HepG2 (cell line): ENCODE measurements around the gene SPNS3. TPM values are rescaled to one million over a fixed set of nuclear protein-coding genes. Genes with fewer than 3 reads are reported as not detected.

Experiments used
- JARID2 ChIP-seq: sonication (generic); formaldehyde crosslinking; IDR thresholded peaks from 2 replicates; pipeline ENCODE4 v1.8.1; 2023; ENCODE audit warnings: missing genetic modification reagents, inconsistent platforms; ENCODE audit not compliant: insufficient replicate concordance
- JUN ChIP-seq: sonication (generic); formaldehyde crosslinking; IDR thresholded peaks from 2 replicates; pipeline ENCODE4 v1.4.0; 2020; ENCODE audit warnings: mild to moderate bottlenecking, missing genetic modification reagents
- MAZ ChIP-seq, 2 experiments: sonication (generic) in 1 of 2; formaldehyde crosslinking in 1 of 2; IDR thresholded peaks; 2 replicates each; pipeline versions ENCODE4 v1.5.0 to v1.6.1; 2012 to 2020; ENCODE audit warnings: low read depth in 2 of 2, mild to moderate bottlenecking in 2 of 2, borderline replicate concordance in 1 of 2, improper control_type of control experiment in 1 of 2, low read length in 1 of 2, missing genetic modification reagents in 1 of 2, moderate library complexity in 1 of 2
- PITX1 ChIP-seq: sonication (generic); formaldehyde crosslinking; IDR thresholded peaks from 2 replicates; pipeline ENCODE4 v1.5.1; 2020; ENCODE audit warnings: mild to moderate bottlenecking, missing genetic modification reagents
- RCOR2 ChIP-seq: IDR thresholded peaks from 2 replicates; pipeline ENCODE4 v1.6.1; 2016; ENCODE audit warnings: missing biosample characterization, missing genetic modification reagents
- ZFY ChIP-seq: sonication (generic); formaldehyde crosslinking; IDR thresholded peaks from 2 replicates; pipeline ENCODE4 v1.4.0; 2020; ENCODE audit warnings: missing genetic modification reagents
- ZNF160 ChIP-seq: sonication (generic); formaldehyde crosslinking; IDR thresholded peaks from 2 replicates; pipeline ENCODE4 v1.8.0; 2022; ENCODE audit warnings: mild to moderate bottlenecking, inconsistent platforms, missing genetic modification reagents
- ZNF180 ChIP-seq: sonication (generic); formaldehyde crosslinking; IDR thresholded peaks from 2 replicates; pipeline ENCODE4 v1.4.0; 2020; ENCODE audit warnings: low read depth, missing genetic modification reagents, borderline replicate concordance
- ZNF766 ChIP-seq: sonication (generic); formaldehyde crosslinking; IDR thresholded peaks from 2 replicates; pipeline ENCODE4 v1.5.0; 2020; ENCODE audit warnings: missing genetic modification reagents, borderline replicate concordance
- ZNF879 ChIP-seq: sonication (generic); formaldehyde crosslinking; IDR thresholded peaks from 2 replicates; pipeline ENCODE4 v1.8.1; 2023; ENCODE audit warnings: missing genetic modification reagents
- ZSCAN9 ChIP-seq: IDR thresholded peaks from 2 replicates; pipeline ENCODE4 v1.6.1; 2016; ENCODE audit warnings: borderline replicate concordance
- polyA plus RNA-seq, 8 experiments: library from polyadenylated mRNA; depleted of rRNA in 3 of 8; stranded (reverse) in 7 of 8; unstranded in 1 of 8; fragments of >200 nt; fragmentation: Illumina TruSeq in 4 of 8; extraction: Trizol in 4 of 8; gene quantifications; 2 replicates each; pipeline versions ENCODE4 v1.2.1 to v1.2.3, GENCODE V29; 2011 to 2016; ENCODE audit warnings: low read depth in 4 of 8, missing spikeins in 1 of 8, mixed read lengths in 1 of 8; ENCODE audit not compliant: insufficient read depth in 1 of 8
- total RNA-seq, 5 experiments: library from RNA; depleted of rRNA; stranded (reverse); fragments of >200 nt; fragmentation: Illumina TruSeq; extraction: Trizol; gene quantifications; 2 replicates each; pipeline ENCODE4 v1.2.3, GENCODE V29; 2016; ENCODE audit warnings: low read depth in 1 of 5
- TF ChIP-seq, protein P1 (sequence below): sonication (generic); formaldehyde crosslinking; IDR thresholded peaks from 2 replicates; pipeline ENCODE4 v1.8.1; 2023; ENCODE audit warnings: mild to moderate bottlenecking, inconsistent platforms, moderate library complexity, missing genetic modification reagents, borderline replicate concordance
- TF ChIP-seq, protein P2 (sequence below): sonication (generic); formaldehyde crosslinking; IDR thresholded peaks from 2 replicates; pipeline ENCODE4 v1.5.1; 2020; ENCODE audit warnings: mild to moderate bottlenecking, moderate library complexity, missing genetic modification reagents
- TF ChIP-seq, protein P3 (sequence below): sonication (generic); formaldehyde crosslinking; IDR thresholded peaks from 2 replicates; pipeline ENCODE4 v1.8.1; 2023; ENCODE audit warnings: mild to moderate bottlenecking, missing genetic modification reagents
- TF ChIP-seq, protein P4 (sequence below): sonication (generic); formaldehyde crosslinking; IDR thresholded peaks from 2 replicates; pipeline ENCODE4 v1.5.1; 2020; ENCODE audit warnings: missing genetic modification reagents, mild to moderate bottlenecking, borderline replicate concordance
- TF ChIP-seq, protein P5 (sequence below): sonication (generic); formaldehyde crosslinking; IDR thresholded peaks from 2 replicates; pipeline ENCODE4 v1.9.0; 2021; ENCODE audit warnings: missing genetic modification reagents, borderline replicate concordance
- TF ChIP-seq, protein P6 (sequence below): sonication (generic); formaldehyde crosslinking; IDR thresholded peaks from 2 replicates; pipeline ENCODE4 v1.9.0; 2021; ENCODE audit warnings: missing genetic modification reagents, mild to moderate bottlenecking, borderline replicate concordance

Gene SPNS3
- total and polyA plus RNA-seq, 2 of the 13 experiments (the other 11 are each of a cell fraction or from before 2014, with no cell fraction given), result not detected

DNA sequence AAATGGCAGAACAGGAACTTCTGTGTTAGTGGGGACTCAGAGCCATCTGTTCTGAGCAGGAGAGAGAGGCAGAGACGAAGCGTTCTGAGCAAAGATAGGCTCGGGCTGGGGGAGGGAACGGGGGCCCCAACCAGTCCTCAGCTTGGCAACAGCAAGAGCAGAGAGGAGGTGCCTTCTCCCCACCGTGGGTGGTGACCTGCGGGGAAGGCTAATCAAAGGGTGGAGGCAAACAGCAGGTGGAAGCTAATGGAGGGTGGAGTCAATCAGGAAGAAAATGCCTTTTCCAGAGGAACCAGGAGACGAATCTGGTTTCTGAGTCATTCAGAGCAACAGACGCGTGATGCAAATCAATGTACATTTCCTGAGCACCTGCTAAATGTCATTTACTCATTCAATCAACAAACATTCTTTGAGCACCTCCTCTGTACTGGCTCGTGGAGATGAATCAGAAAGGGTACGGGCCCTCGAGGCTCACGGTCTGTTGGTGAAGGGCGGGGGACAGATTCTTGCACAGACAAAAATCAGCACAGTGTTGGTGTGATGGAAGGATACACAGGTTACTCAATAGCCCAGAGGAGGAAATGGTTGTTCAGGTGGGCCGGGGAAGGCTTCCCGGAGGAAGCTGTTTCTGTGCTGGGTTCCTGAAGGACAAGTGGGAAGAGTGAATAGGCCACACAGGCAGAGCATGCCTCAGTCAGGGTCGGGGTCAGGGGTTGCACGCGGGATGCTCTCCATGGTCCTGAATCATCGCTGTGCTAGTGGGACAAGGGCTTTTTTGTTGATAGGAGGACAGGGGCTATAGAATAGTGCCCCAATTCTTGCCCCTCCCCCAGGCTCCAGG, 59.2 kb downstream of the SPNS3 start (continued):
- TF ChIP-seq, protein P1, sequence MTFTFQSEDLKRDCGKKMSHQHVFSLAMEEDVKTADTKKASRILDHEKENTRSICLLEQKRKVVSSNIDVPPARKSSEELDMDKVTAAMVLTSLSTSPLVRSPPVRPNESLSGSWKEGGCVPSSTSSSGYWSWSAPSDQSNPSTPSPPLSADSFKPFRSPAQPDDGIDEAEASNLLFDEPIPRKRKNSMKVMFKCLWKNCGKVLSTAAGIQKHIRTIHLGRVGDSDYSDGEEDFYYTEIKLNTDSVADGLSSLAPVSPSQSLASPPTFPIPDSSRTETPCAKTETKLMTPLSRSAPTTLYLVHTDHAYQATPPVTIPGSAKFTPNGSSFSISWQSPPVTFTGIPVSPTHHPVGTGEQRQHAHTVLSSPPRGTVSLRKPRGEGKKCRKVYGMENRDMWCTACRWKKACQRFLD (CRISPR knock-in tag), result no peak
- TF ChIP-seq ZNF766 (CRISPR knock-in tag), result peak; percentile 93; the same call in 1 of the 2 replicates
- no peak for TF ChIP-seq JUN
- TF ChIP-seq, protein P2, sequence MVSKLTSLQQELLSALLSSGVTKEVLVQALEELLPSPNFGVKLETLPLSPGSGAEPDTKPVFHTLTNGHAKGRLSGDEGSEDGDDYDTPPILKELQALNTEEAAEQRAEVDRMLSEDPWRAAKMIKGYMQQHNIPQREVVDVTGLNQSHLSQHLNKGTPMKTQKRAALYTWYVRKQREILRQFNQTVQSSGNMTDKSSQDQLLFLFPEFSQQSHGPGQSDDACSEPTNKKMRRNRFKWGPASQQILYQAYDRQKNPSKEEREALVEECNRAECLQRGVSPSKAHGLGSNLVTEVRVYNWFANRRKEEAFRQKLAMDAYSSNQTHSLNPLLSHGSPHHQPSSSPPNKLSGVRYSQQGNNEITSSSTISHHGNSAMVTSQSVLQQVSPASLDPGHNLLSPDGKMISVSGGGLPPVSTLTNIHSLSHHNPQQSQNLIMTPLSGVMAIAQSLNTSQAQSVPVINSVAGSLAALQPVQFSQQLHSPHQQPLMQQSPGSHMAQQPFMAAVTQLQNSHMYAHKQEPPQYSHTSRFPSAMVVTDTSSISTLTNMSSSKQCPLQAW (CRISPR knock-in tag), result no peak
- TF ChIP-seq ZFY (CRISPR knock-in tag), result peak; percentile 67
- peak; percentile 97 for TF ChIP-seq ZSCAN9 (CRISPR knock-in tag)
- peak; percentile 66; the same call in 1 of the 2 replicates for TF ChIP-seq ZNF879 (CRISPR knock-in tag)
- TF ChIP-seq, protein P3, sequence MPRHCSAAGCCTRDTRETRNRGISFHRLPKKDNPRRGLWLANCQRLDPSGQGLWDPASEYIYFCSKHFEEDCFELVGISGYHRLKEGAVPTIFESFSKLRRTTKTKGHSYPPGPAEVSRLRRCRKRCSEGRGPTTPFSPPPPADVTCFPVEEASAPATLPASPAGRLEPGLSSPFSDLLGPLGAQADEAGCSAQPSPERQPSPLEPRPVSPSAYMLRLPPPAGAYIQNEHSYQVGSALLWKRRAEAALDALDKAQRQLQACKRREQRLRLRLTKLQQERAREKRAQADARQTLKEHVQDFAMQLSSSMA (CRISPR knock-in tag), result no peak
- TF ChIP-seq RCOR2, result no peak
- no peak for TF ChIP-seq MAZ (IDR thresholded peaks at IDR 0.05; ENCODE audit: borderline replicate concordance, low read depth, low read length)
- TF ChIP-seq MAZ (CRISPR knock-in tag; IDR thresholded peaks at IDR 0.05; ENCODE audit: low read depth), result peak; percentile 83
- no peak for TF ChIP-seq ZNF180 (CRISPR knock-in tag)
- TF ChIP-seq, protein P4, sequence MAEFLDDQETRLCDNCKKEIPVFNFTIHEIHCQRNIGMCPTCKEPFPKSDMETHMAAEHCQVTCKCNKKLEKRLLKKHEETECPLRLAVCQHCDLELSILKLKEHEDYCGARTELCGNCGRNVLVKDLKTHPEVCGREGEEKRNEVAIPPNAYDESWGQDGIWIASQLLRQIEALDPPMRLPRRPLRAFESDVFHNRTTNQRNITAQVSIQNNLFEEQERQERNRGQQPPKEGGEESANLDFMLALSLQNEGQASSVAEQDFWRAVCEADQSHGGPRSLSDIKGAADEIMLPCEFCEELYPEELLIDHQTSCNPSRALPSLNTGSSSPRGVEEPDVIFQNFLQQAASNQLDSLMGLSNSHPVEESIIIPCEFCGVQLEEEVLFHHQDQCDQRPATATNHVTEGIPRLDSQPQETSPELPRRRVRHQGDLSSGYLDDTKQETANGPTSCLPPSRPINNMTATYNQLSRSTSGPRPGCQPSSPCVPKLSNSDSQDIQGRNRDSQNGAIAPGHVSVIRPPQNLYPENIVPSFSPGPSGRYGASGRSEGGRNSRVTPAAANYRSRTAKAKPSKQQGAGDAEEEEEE (CRISPR knock-in tag), result no peak
- peak; percentile 83; the same call in 1 of the 2 replicates for TF ChIP-seq ZNF160 (CRISPR knock-in tag)
- TF ChIP-seq, protein P5, sequence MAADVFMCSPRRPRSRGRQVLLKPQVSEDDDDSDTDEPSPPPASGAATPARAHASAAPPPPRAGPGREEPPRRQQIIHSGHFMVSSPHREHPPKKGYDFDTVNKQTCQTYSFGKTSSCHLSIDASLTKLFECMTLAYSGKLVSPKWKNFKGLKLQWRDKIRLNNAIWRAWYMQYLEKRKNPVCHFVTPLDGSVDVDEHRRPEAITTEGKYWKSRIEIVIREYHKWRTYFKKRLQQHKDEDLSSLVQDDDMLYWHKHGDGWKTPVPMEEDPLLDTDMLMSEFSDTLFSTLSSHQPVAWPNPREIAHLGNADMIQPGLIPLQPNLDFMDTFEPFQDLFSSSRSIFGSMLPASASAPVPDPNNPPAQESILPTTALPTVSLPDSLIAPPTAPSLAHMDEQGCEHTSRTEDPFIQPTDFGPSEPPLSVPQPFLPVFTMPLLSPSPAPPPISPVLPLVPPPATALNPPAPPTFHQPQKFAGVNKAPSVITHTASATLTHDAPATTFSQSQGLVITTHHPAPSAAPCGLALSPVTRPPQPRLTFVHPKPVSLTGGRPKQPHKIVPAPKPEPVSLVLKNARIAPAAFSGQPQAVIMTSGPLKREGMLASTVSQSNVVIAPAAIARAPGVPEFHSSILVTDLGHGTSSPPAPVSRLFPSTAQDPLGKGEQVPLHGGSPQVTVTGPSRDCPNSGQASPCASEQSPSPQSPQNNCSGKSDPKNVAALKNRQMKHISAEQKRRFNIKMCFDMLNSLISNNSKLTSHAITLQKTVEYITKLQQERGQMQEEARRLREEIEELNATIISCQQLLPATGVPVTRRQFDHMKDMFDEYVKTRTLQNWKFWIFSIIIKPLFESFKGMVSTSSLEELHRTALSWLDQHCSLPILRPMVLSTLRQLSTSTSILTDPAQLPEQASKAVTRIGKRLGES (CRISPR knock-in tag), result peak; percentile 91
- TF ChIP-seq, protein P6, sequence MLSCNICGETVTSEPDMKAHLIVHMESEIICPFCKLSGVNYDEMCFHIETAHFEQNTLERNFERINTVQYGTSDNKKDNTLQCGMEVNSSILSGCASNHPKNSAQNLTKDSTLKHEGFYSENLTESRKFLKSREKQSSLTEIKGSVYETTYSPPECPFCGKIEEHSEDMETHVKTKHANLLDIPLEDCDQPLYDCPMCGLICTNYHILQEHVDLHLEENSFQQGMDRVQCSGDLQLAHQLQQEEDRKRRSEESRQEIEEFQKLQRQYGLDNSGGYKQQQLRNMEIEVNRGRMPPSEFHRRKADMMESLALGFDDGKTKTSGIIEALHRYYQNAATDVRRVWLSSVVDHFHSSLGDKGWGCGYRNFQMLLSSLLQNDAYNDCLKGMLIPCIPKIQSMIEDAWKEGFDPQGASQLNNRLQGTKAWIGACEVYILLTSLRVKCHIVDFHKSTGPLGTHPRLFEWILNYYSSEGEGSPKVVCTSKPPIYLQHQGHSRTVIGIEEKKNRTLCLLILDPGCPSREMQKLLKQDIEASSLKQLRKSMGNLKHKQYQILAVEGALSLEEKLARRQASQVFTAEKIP (CRISPR knock-in tag), result no peak
- 0 out of 2 replicates have a peak, but pooled peaks have one; percentile 34 for TF ChIP-seq PITX1 (CRISPR knock-in tag)
- peak; percentile 82 for TF ChIP-seq JARID2 (CRISPR knock-in tag)
